DMS114 treated with DMSO at 0.1 percent for 48 hours (cell line): ENCODE results near the gene CAPN2.
"Not testable (repeated sequence)": the region's sequence is repeated elsewhere in the genome, so short reads cannot be mapped to it uniquely, and the experiment has no call there.

Experiments
- DNase-seq: peaks from one replicate; lab custom pipeline; 2025; ENCODE audit not compliant: unreplicated experiment; lab: John Stamatoyannopoulos, UW

Gene CAPN2

DNA sequence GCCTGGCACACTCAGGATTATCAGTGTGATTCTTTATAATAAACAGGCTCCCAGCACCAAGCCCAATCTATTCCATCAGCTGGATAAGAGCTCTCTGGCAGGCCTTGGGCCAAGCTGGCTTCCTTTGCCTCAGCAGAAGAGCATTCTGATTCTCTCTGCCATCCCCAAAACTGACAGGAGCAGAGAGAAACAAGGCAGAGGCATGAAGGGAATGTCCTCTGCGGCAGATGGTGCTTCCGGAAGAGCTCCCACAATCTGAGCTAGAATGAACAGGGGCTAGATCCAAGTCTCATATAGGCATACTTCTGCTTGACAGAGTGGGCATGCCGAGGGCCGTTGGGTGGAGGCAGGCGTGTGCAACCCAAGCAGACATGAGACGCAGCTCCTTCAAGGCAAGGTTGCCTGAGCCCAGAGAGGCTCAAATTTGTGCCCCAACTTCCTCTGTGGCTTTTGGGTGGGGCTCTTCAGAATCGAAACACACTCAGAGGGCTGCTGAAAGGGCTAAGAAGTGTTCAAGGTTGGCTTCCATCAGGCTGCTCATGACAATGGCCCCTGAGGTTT is 4.0 kb downstream of the CAPN2 start:
- DNase-seq, result no peak

GRCh38 chr1:223717123-223717522 is 4.8 kb downstream of the CAPN2 start:
- no peak for DNase-seq

GRCh38 chr1:223717695-223718363 is 5.5 kb downstream of the CAPN2 start:
- DNase-seq, result no peak

- DNase-seq, result no peak
These were observed 6.5 kb downstream of the CAPN2 start for GRCh38 chr1:223718850-223719249.

DNA sequence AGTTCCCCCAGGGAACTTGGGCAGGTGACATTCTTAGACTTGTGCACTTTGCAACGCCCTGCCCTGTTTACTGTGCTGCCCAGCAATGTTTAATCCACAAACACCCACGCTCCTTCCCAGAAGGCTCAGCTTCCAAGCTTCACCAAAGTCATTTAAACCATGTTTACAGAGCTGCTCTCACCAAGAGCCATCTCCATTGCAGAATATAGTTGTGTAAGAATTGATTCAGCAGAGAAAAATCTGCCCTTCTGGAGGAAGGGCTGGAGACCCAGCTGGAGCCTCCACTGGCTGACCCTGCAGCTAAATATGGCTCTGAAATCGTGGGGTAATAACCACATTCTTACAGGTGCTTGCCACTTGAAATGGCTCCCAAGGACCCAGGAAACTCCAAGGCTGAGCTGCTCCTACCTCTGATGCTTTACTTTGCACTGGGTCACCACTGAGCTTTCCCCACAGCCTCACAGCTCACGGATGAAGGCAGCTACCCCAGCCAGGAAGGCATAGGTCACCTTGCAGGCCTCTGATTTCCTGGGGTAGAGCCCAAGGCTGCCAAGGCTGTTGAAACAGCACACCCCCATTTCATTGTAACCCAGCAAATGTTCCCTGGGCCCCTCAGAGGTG is 8.7 kb downstream of the CAPN2 start:
- no peak for DNase-seq

- no peak for DNase-seq
These were observed 9.6 kb downstream of the CAPN2 start for GRCh38 chr1:223721658-223722607.

DNA sequence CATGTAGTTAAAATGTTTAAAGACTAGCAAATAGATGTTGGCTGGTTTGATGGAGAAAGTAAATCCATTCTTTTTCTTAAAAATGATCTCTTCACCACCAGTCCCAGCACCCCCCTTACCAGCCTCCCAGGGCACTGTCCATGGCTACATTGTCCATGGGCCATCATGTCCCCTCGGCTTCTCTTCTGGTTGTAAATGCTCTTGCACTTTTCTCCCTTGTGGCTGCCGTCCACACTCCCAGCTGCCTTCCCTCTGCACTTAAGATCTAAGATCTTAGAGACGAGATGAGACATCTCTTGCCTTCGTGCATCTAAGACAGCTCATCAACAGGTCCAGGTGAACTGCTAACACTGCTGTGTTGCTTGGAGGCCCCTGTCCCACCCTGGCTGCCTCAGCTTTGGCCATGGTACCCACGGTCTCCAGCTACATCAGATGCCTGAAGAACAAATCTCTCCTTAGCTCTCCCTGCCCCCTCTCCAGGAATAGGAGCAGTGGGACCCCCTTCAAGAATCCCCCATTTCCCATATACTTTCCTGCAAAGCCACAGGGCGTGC is 11.1 kb downstream of the CAPN2 start:
- no peak for DNase-seq

DNA sequence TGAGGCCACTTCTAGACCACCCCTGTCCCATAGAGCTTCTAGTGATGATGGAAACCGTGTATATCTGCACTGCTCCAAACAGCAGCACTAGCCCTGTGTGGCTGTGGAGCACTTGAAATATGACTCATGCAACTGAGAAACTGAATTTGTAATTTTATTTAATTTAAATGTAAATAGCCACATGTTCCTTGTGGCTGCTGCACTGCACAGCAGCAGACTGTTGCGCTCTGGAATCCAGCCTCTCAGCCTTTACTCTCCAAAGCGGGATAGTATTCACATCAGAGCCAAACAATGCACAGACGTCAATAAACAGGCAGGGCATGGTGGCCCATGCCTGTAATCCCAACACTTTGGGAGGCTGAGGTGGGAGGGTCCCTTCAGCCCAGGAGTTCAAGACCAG is 12.0 kb downstream of the CAPN2 start:
- no peak for DNase-seq

- DNase-seq, result no peak
These were observed 13.2 kb downstream of the CAPN2 start for GRCh38 chr1:223725578-223725977.

GRCh38 chr1:223726380-223727001 is 14.2 kb downstream of the CAPN2 start:
- no peak for DNase-seq

- DNase-seq, result no peak
These were observed 15.2 kb downstream of the CAPN2 start for GRCh38 chr1:223727541-223727940.

- no peak for DNase-seq
These were observed 17.6 kb downstream of the CAPN2 start for GRCh38 chr1:223729906-223730305.

DNA sequence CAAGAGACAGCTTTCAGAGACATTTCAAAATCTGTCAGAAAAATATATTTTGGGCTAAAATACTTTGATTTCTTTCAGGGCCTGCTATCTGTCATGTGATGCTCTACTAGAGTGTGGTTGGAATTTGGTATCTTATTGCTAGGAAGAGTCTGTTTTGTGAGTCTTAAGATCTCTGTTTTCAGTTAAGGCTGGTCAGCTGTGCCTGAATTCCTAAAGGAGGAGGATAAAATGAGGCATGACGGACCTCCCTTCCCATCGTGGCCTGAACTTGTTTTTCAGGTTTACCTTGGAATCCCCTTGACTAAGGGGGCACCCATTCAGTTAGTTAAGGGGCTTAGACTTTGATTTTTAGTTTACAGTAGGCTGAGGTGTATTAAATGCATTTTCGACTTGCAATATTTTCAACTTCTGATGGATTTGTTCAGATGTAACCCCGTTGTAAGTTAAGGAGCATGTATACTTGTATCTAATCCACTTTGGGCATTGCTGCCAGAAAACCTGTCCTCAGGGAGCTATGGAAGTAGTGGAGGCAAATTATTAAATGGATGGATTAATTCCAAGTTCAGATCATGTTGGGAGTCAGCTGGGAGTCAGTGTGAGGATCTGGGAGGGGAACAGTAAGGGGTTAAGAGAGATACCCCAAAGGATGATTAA is 18.3 kb downstream of the CAPN2 start:
- DNase-seq, result no peak

DNA sequence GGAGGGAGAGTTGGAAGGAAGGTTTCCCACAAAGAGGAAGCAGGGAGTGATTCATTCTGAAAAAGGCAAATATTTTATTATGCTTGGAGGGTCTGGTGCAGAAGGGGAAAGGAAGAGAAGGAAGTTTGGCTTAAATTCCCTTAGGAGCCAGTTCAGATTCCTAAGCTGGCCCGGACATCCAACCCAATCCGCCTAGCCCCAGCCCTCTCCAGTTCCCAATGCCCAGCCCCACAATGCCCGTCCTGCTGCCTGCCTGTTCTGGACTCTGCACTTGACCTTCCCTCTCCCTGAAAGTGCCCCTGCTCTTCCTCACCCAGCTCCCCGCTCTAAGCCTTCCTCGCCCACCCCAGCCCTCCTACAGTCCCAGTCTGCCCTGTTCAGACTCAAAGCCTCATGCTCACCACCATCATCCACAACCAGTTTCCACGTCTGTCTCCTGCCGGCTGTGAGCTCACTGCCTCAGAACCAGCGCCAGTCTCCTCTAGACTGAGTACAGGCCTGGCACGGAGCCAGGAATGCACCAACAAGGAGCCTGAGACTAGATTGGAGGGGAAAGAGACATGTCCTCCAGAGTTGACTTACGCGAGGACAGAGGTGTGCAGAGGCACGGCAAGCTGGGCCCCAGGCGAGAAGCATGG is 18.9 kb downstream of the CAPN2 start:
- no peak for DNase-seq

- DNase-seq, result no peak
These were observed 20.9 kb downstream of the CAPN2 start for GRCh38 chr1:223732993-223733798.

- no peak for DNase-seq
These were observed 21.8 kb downstream of the CAPN2 start for GRCh38 chr1:223733898-223734852.

GRCh38 chr1:223736638-223737037 is 24.3 kb downstream of the CAPN2 start:
- not testable (repeated sequence) for DNase-seq

DNA sequence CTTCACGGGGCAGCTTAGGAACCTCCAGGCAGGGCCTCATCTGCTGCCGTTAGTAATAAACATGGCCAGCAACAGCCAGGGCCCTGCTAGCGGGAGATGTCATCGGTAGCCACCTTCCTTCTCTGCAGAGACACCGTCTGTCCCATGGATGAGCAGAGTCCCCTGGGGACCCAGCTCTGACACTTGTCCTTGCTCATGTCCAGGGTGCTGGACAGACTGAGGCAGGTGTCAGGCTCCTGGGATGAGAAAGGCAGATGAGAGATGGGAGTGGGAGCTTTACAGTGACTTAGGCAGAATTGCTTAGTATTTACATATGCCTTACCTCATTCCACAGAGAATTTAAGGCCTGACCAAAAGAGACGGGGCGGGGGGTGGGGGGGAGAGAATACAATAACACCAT is 25.0 kb downstream of the CAPN2 start:
- no peak for DNase-seq
